Gastrocnemius medialis (tissue), 4 donors: ENCODE results near the gene TCEA2.

Source experiments
- POLR2A ChIP-seq, 2 donors: fragments of 450-650 bp; IDR thresholded peaks; one replicate each; pipeline ENCODE4 v1.6.1; 2017; ENCODE audit warnings: antibody characterized with exemption in 2 of 2, mild to moderate bottlenecking in 2 of 2, moderate library complexity in 2 of 2
- TF ChIP-seq, protein P1 (sequence below), 5 experiments: fragments of 450-650 bp in 3 of 5; fragments of 200-600 bp in 2 of 5; sonication (generic) in 2 of 5; IDR thresholded peaks in 4 of 5; conservative IDR thresholded peaks in 1 of 5; 1 replicate in 4 of 5; 2 replicates in 1 of 5; pipeline ENCODE4 v1.5.1; 2016 to 2019; ENCODE audit warnings: antibody characterized with exemption in 5 of 5, mild to moderate bottlenecking in 3 of 5, moderate library complexity in 3 of 5

DNA sequence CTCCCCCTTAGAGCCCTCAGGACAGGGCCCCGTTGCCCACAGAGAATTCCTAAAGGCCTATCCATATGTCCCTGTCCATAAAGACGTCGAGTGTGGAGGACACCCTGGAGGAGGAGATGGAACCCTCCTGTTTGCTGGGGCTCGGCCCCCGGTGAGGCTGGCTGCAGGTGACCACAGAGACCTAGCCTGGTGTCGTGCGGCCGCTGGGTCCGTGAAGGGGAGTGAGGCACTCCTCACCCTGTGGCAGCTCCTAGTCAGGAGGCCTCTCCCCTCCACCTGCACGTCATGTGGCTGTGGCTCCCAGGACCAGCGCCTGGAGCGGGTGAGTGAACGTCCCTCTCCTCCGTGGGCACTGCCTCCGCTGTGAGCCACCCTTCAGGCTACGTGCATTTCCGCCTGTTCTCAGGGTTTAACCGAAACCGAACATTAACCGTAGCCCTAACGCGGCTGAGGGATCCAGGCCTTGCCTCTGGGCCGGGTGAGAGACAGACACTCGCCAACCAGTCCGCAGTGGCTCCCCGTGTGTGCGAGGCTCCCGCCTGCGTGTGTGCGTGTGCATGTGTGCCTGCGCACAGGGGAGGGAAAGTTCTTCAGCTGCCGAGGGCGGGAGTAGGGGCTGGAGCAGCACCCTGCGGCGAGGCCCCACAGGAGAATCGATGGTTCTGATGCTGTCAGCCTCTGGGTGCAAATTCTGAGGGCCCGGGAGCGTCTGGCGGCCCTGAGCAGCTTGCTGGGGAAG, 5.9 kb upstream of the TCEA2 start:
- TF ChIP-seq, protein P1, sequence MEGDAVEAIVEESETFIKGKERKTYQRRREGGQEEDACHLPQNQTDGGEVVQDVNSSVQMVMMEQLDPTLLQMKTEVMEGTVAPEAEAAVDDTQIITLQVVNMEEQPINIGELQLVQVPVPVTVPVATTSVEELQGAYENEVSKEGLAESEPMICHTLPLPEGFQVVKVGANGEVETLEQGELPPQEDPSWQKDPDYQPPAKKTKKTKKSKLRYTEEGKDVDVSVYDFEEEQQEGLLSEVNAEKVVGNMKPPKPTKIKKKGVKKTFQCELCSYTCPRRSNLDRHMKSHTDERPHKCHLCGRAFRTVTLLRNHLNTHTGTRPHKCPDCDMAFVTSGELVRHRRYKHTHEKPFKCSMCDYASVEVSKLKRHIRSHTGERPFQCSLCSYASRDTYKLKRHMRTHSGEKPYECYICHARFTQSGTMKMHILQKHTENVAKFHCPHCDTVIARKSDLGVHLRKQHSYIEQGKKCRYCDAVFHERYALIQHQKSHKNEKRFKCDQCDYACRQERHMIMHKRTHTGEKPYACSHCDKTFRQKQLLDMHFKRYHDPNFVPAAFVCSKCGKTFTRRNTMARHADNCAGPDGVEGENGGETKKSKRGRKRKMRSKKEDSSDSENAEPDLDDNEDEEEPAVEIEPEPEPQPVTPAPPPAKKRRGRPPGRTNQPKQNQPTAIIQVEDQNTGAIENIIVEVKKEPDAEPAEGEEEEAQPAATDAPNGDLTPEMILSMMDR (IDR thresholded peaks at IDR 0.05 in 4 of 5, conservative IDR thresholded peaks at IDR 0.05 in 1 of 5): no peak
- TF ChIP-seq POLR2A (IDR thresholded peaks at IDR 0.05): peak in 1 of 2 donors; percentile 9
